GM19455 (cell line): Measurements from ENCODE around the gene STRAP.
"Not testable (repeated sequence)": the region's sequence is repeated elsewhere in the genome, so short reads cannot be mapped to it uniquely, and the experiment has no call there.

Experiments
- ATAC-seq: cut with Tn5 transposase; IDR thresholded peaks from one replicate; pipeline ENCODE4 v1.9.1; 2021; ENCODE audit not compliant: unreplicated experiment

STRAP gene

DNA sequence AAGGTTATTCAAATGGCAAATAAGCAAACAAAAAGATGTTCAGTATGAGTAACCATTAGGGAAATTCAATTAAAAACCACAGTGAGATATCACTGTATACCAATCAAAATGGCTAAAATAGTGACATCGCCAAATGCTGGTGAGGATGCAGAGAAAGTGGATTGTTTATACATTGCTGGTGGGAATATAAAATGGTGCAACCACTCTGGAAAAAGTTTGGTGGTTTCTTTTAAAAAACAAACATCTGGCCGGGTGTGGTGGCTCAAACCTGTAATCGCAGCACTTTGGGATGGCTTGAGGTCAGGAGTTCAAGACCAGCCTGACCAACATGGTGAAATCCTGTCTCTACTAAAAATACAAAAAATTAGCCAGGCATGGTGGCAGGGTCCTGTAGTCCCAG, 14.0 kb upstream of the STRAP start:
- ATAC-seq: no peak

DNA sequence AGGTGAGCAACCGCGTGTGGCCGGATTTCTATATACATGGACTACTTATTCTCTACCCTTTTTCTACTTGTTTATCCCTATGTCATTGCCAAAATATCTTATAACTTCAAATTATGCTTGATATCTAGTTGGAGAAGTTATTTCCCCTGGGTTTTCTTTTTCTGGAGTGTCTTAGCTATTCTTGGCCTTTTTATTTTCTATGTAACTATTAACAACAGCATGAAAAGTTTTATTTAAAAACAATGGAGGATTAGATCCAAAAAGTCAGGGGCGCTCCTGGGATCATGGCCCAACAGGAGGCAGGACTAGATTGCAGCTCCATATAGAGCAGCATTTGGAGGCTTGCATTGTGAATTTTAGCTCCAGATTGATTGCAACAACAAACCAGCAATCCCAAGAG, 8.6 kb upstream of the STRAP start:
- no peak for ATAC-seq

DNA sequence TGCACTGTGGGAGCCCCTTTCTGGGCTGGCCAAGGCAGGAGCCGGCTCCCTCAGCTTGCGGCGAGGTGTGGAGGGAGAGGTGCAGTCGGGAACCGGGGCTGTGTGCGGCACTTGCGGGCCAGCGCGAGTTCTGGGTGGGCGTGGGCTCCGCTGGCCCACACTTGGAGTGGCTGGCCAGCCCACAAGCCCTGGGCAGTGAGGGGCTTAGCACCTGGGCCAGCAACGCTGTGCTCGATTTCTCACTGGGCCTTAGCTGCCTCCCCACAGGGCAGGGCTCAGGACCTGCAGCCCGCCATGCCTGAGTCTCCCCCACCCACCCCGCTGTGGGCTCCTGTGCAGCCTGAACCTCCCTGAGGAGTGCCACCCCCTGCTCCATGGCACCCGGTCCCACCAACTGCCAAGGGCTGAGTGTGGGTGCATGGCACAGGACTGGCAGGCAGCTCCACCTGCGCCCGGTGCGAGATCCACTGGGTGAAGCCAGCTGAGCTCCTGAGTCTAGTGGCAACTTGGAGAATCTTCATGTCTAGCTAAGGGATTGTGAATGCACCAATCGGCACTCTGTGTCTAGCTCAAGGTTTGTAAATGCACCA, 7.5 kb upstream of the STRAP start:
- ATAC-seq: not testable (repeated sequence)

DNA sequence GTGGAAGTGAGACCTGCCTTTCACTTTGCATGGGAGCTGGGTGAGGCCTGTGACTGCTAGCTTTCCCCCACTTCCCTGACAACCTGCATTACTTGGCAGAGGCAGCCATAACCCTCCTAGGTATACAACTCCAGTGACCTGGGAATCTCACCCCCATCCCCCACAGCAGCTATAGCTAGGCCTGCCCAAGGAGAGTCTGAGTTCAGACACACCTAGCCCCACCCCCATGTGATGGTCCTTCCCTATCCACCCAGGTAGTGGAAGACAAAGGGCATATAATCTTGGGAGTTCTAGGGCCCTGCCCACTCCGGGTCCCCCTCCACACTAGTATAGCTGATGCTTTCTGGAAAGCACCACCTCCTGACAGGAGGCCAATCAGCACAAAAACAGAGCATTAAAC, 6.3 kb upstream of the STRAP start:
- no peak for ATAC-seq

DNA sequence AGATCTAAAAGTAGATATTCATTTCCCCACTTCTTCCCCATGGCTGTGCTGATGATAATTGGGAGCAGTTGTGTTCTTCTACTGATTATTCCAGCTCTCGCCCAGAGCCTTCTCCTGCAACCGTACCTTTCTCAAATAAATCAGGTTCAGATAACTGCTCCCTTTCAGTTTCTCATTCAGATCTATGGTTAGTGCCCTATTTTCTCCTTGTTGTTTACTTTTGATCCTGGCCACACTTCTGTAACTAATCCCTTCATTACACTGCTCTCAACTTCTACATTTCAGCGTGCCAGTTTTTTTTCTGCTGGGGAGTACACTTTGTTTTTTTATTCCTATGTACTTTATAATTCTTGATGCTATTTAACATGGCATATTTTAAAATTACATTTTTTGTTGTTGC, 2.8 kb upstream of the STRAP start:
- no peak for ATAC-seq

DNA sequence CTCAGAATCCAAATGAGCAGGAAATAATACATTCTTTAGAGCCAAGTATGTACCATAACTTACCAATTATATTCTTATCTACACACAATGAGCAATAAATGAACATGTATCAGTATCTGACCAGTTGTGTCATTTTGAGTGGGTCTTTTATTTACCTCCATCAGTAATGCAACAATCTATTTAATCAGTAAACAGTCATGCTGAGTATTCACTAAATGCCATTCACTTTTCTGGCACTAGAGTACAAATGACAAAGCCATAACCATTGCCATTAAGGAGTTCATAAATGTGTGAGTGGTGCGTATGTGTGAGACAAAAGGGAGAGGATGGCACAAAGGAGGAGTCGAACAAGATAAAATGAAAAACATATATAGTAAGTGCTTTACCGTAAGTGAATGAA, 1.5 kb upstream of the STRAP start:
- ATAC-seq: no peak

DNA sequence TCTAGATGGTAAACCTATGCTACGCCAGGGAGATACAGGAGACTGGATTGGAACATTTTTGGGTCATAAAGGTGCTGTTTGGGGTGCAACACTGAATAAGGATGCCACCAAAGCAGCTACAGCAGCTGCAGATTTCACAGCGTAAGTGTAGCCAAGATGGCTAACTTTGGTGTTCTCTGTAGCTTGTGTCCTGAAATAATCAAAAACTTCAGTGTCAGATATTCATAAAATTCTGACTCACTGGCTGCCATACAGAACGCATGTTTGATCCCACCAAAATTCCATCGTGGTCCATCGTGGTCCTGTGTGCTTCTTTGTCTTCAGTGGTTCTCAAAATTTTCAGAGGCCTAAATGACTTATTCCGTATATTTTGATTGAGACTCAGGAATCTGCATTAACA, 1.3 kb downstream of the STRAP start:
- no peak for ATAC-seq

DNA sequence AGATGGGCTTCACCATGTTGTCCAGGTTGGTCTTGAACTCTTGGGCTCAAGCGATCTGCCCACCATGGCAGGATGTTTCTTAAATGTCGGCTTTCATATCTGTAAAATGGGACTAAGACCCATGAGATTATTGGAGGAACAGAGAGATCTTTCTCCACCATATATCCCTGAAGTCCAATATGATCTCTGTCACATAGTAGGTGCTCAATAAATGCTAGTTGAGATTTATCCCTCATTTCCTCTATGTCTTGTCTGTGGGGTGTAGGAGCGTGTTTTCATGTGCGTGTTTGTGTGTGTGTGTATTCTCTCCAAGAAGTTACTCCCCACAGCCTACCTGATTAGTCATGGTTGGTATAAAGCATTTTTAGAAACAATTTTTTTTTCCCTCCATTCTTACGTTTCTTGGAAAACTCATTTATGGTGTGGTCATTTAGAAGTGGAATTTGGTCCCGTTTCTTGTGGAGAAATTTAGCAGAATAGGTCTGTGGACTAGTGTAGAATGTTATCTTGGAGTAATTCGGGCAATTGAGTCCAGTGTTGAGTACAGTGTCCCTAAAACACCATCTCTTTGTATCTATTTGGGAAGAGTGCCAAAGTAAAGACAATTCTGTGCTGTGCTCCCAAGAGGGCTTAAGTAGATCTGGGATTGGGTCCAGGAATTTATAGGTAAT, 4.3 kb downstream of the STRAP start:
- no peak for ATAC-seq

DNA sequence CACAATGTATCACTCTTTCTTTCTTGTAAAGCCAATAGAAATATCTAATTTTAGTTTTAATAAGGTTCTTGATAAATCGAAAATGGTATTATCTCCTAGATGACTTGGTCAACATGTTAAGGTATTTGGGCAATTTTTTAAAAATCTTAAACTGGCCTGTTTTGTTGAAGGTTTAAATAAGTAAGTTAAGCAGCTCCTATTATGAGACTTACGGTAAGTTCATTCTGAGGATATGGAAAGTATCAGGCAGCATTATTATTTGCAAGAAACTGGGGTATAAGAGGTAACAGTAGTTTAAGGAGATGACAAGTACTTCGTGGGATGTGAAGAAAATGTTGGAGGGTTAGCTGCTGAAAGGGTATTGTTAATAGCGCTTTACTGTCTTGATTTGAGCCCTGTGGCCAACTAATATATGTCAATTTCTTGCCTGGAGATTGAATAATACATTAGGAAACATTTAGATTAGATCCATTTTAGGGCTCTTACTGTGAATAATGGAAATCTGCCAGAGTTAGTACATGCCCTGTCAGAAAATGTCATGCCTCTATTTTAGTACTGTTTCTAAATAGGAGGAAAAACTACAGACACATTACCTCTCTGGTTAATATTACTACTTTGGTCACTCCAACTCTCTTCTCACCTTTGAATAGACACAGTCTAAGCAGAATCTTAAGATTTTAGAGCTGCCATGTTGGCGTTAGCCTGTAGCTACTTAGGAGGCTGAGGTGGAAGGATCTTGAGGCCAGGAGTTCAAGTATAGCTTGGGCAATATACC, 5.0 kb downstream of the STRAP start:
- no peak for ATAC-seq

DNA sequence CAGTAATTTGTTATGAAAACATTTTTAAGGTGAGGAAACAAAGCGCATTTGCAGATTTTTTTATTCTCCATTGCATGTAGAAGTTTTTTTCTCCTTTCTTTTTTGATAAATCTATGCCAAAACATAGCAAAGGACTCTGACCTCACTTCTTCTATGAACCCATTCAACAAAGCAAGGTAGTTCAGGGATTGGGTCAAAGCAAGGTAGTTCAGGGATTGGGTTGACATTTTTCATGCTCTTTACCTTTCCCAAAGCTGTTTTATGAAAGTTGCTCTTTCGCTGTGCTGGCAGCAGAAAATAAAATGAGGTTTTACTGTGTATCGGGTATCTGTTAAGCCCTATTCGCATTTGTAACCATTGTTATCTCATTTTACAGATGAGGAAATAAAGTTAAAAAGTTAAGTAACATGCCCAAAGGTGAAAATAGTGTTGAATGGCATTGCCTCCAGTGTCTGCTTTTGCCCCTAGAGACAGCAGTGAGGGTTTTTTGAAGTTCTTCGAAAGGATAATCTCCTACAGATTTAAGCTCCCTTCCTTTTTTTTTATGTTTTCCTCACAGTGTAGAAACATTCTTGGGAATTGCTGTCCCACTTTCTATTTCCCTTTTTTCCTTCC, 10.6 kb downstream of the STRAP start:
- ATAC-seq: no peak

DNA sequence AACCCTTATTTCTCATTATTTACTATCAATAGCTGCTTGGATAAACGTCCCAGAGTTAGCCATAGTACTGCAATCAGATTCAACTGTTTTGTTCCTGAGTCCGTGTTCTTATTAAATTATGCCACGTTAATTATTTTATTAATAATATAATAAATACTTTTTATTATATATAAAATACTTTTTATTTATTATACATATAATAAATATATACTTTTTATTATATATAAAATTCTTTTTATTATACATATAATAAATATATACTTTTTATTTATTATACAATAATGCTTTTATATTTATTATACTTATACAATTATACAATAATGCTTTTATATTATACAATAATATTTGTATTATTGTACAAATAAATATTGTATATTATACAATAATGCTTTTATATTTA, 11.1 kb downstream of the STRAP start:
- no peak for ATAC-seq

DNA sequence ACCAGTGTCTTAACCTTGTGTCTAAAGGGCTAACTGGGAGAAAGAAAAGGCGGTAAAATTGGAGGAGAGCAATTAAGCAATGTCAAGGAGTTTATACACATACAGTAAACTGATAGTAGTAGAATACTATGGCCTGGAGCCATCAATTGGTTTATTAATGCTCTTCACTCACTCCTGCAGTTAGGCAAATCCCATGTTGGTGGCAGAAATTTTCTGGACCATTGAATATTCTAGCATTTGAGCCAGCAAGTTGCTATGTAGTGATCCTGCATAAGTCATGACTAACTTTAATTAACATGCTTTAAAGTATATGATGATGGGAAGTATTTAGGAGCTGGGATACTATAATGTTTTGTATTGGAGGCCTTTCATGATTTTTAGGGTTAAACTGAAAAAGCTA, 14.7 kb downstream of the STRAP start:
- no peak for ATAC-seq

DNA sequence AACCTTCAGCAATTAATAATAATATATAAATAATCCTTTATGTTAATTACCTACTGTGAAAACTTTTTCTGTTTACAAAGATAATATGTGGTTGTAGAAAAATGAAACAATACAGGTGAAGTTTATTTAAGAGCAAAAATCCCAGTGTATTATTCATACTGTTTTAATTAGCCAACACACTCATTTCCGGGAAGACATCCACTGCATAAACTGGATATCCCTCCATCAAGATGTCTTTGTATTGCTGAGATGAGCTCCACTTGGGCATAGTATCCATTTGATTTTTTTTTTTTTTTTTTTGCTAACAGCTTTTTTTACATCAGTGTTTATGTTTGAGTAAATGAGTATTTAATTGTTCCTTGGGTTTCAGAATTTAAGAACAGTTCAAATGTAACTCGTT, 15.2 kb downstream of the STRAP start:
- ATAC-seq: no peak

DNA sequence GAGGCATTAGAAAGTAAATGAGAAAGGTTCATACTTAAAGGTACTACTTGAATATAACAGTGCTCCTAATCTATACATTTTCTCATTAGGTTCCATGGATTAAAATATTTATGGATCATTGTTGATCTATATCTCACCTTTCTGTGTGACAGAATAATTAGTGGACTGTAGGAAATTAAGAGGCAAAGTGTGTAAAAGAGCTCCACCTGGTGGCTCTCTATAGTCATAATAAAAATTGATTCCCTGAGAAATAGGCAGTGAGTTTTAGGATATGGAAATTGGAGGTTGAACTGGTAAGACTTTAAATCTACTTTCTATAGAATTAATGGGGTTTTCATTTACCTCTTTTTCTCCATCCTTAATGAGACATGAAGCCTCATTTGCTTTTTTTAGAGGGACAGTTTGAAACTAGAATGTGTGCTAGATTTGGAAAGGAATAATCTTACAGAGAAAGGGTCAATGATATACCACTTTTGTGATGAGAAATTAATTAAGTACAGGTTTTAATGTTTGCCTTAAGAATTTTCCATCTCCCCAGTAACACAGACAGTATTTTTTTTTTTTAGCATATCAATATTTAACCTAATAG, 17.2 kb downstream of the STRAP start:
- no peak for ATAC-seq

DNA sequence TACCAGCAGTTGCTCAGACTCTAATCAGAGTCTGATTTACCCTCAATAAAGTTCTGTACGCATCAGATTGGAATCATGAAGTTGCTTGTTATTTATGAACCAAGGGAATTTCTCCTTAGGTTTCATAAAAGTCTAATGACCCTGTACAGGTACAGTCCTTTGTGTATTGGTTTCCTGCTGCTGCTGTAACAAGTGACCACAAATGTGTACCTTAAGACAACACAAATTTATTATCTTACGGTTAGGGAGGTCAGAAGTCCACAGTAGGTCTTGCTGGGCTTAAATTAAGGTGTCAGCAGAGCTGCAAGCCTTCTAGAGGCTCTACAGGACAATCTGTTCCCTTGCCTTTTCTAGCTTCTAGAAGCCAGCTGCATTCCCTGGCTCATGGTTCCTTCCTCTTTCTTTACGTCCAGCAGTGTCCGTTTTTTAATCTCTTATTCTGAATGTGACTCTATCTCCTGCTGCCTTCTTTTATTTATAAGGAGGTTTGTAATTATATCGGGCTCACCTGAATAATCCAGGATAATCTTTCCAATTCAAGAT, 22.3 kb downstream of the STRAP start:
- ATAC-seq: no peak

DNA sequence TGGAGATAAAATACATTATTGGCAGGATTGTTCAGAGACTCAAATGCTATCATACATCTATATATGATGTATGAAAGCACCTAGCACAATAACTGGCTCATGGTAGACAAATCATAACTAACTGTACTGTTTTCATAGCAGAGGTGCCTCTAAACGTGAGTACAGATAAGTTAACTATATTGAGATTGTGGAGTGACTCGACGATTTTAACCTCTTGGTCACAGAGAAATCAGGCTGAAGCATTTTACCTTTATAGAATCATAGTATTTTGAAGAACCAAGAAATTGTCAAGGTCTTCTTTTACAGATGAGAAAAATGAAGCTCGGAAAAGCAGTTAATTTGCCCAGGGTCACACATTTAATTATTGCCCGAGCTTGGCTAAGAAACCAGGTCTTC, 28.3 kb downstream of the STRAP start:
- no peak for ATAC-seq

DNA sequence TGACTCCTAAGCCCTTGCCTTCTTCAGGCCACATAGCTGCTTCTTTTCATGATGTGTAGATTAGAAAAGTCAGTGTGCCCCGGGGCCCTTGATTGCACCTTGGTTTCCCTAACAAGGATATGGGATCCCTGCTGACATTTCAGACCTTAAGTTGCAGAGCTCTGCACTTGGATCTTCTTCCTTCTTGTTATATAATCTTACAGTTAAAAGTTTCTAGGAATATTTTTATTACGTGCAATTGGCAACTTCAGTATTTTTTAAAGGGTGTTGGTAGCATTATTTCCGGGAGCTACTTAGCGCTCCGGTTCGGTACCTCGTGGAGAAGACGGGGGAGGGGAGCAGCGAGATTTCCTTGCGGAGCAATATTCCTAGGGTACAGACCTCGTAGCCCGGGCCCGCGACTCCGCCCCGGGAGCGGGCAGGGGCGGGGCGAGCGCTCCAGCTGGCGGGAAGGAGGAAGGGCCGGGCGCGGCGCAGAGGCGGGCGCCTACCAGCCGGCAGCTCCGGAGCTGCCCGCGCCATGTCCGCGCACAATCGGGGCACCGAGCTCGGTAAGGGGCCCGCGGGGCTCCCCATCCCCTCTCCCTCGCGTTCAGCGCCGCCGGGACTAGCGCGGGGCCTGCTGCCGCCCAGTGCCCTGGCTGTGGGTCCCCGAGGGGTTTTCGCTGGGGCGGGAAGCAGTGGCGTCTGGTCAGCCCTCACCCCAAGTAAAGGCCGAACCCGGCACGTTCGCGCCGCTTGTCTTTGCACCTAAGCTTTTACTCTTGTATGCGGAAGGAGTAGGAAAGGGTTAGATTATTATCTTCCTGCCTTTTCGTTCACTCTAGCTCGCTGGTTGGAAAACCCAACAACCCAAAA, 28.9 kb downstream of the STRAP start, which contains the start of gene DERA:
Gene DERA, plus strand, starts transcription at position 469 of the 858 bp plus-strand sequence. Its CDS starts 52 bp downstream, at position 521.
- ATAC-seq: peak; percentile 94

DNA sequence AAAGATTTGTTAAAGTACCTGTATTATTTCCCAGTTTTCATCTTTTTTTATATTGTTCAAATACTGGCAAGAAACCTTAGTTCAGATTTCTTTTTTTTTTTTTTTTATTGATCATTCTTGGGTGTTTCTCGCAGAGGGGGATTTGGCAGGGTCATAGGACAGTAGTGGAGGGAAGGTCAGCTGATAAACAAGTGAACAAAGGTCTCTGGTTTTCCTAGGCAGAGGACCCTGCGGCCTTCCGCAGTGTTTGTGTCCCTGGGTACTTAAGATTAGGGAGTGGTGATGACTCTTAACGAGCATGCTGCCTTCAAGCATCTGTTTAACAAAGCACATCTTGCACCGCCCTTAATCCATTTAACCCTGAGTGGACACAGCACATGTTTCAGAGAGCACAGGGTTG, 29.7 kb downstream of the STRAP start:
- not testable (repeated sequence) for ATAC-seq

DNA sequence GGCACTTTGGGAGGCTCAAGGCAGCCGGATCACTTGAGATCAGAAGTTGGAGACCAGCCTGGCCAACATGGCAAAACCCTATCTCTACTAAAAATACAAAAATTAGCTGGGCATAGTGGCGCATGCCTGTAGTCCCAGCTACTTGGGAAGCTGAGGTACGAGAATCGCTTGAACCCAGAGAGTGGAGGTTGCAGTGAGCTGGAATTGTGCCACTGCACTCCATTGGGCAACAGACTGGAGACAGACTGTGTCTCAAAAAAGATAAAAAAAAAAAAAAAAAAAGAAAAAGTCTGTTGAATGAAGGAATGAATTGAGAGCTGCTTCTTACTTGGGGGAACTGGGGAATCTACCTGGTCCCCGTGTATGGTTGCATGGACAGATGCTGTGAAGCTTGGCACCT, 31.9 kb downstream of the STRAP start:
- not testable (repeated sequence) for ATAC-seq

DNA sequence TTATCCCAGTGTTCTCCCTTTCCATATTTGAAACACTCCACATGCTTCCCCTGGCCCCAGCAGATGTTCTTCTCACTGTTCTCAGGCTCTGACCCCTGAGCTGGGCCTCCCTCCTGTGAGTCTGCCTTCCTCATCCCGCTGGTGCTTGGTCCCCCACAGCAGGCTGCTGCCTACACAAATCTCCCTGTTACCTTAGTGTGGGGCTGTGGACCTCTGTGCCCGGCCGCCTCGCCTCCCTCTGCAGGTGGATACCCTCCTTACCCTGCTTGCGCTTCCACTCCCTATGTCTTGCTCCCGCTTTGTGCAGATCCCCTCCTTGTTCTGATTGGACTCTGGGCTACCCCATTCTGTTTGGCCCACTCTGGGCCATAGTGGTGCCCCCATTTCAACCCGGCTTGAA, 35.9 kb downstream of the STRAP start:
- no peak for ATAC-seq
